NCI-H2171 (cell line): ENCODE data around the gene NSRP1.
"Not testable (repeated sequence)": the region's sequence is repeated elsewhere in the genome, so short reads cannot be mapped to it uniquely, and the experiment has no call there.

Experiments used
- DNase-seq: peaks from one replicate; lab custom pipeline; 2025; lab: John Stamatoyannopoulos, UW

The NSRP1 gene

GRCh38 chr17:30222721-30223175 lies 106.1 kb downstream of the NSRP1 start:
- no peak for DNase-seq

- DNase-seq, result no peak
These were observed 107.9 kb downstream of the NSRP1 start for GRCh38 chr17:30224419-30224960.

GRCh38 chr17:30225112-30225511 lies 108.5 kb downstream of the NSRP1 start:
- DNase-seq, result no peak

- no peak for DNase-seq
These were observed 109.4 kb downstream of the NSRP1 start for GRCh38 chr17:30225919-30226553.

- no peak for DNase-seq
These were observed 110.3 kb downstream of the NSRP1 start for GRCh38 chr17:30226878-30227277.

- DNase-seq, result no peak
These were observed 111.4 kb downstream of the NSRP1 start for GRCh38 chr17:30228011-30228410.

- DNase-seq, result no peak
These were observed 112.4 kb downstream of the NSRP1 start for GRCh38 chr17:30229012-30229411.

- not testable (repeated sequence) for DNase-seq
These were observed 113.4 kb downstream of the NSRP1 start for GRCh38 chr17:30230009-30230408.

GRCh38 chr17:30230596-30231125 lies 114.0 kb downstream of the NSRP1 start:
- no peak for DNase-seq

- no peak for DNase-seq
These were observed 115.6 kb downstream of the NSRP1 start for GRCh38 chr17:30232015-30232823.

DNA sequence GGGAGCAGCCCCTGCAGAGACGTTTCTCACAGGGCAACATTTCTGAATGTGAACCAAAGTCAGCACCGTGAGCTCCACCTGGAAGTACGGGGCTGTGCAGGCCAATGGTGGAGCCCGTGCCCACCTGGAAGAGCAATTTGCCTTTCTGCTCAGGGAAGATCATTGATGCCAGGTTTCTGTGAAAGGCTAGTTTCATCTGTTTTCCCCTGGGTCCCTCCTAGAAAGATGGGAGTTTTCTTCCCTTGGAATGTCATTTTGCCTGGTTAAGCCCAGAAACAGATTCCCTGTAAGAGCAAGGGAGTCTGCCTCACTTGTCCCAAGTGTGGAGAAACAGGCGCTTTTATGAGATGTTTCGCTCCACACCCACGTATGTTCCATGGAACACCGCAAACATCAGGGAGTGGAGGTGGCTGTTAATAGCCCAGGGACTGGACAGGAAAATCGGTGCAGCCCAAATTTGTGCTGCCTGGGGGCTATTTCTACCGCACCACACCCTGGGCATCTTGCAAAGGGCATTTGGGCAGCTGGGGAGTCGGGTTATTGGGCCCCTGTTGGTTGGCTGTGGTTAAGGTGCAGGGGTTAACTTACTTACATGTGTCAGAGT lies 116.3 kb downstream of the NSRP1 start:
- no peak for DNase-seq

GRCh38 chr17:30234296-30234695 lies 117.7 kb downstream of the NSRP1 start:
- DNase-seq, result no peak

DNA sequence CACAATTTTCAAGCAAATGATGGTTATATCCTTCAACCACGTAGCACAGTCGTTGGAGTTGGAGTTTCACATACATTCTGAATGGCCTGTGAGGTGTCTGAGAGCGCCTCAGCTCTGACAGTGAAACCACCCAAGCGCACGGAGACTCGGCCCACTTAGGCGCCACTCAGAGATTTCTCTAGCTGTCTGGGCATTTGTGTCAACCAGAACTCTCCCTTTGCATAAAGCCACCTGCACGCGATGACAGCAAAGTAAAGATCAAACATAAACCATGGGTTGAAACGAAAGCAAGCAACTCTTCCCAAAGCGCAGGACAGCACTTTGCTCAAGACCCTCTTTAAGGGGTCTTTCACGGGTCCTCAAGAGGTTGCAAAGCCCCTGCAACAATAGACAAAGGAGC lies 118.3 kb downstream of the NSRP1 start:
- no peak for DNase-seq

DNA sequence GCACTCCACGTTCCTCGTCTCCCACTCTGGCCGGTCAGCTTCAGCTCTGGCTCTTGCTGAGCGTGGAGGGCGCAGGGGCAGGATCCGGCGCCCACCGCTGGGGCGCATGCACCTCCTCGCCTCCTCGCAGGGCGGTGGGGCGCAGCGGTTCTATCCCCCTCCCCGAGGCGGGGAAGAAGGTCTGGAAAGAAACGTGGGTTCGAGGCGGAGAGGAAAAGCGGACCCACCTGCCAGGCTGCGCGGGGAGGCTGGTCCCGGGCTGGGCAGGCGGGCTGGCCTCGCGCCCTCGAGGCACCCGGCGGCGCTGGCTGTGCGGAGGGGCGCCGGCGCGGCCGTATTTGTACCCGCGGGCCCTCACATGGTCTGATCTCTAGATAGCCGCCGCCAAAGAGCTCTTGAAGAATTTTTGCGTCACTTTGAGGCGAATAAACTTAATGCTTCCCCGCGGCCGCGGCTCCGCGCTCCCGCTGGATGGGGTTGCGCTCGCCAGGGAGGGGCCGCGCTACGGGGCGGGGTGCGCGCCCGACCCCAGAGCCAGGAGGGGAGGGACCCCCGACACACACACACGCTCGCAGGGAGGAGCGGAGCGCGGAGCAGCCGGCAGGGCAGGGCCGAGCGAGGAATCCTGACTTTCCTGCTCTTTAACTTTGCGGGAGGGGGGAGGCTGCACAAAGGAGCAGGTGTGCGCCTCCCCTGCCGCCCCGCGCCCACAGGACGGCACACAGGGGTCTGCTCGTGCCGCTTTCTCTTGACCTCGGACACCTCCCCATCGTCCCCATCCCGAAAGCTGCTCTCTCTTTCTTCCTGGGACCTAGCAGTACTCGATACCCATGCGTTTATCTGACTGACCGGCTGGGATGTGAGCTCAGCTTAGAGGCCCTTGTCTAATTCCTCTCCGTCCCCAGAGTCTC lies 119.0 kb downstream of the NSRP1 start, which contains the start of gene SLC6A4:
TSS of gene SLC6A4 (minus strand) at position 312 of the 911 bp plus-strand sequence. CDS start 13,739 bp downstream, outside the sequence.
- DNase-seq, result peak; percentile 14
